Kidney epithelial cell (primary cell): ENCODE data around the gene KRTAP10-6. TPM values are rescaled to one million over a fixed set of nuclear protein-coding genes. Genes with fewer than 3 reads are reported as not detected.
"Not testable (repeated sequence)": the region's sequence is repeated elsewhere in the genome, so short reads cannot be mapped to it uniquely, and the experiment has no call there.

Source experiments
- DNase-seq: peaks from one replicate; pipeline ENCODE4 v3.0.0-alpha.2; 2010; ENCODE audit warnings: low read depth
- H3K27me3 ChIP-seq: 2 replicates; pipeline ENCODE4 v1.6.0; 2011; ENCODE audit warnings: low read length; ENCODE audit not compliant: control insufficient read depth, insufficient read depth
- H3K36me3 ChIP-seq: 2 replicates; pipeline ENCODE4 v1.5.1; 2011; ENCODE audit warnings: low read length; ENCODE audit not compliant: control insufficient read depth, insufficient read depth
- H3K4me3 ChIP-seq: 2 replicates; pipeline ENCODE4 v1.5.1; 2011; ENCODE audit warnings: low read depth, mild to moderate bottlenecking, control low read depth, low read length
- total RNA-seq: library from RNA; depleted of rRNA; stranded (reverse); fragments of >200 nt; gene quantifications from 2 replicates; pipeline ENCODE4 v1.2.3, GENCODE V29; 2015
- TF ChIP-seq, protein P1 (sequence below): IDR thresholded peaks from 2 replicates; pipeline ENCODE4 v1.5.1; 2011; ENCODE audit warnings: mild to moderate bottlenecking, moderate library complexity, low read length, control low read depth, inconsistent platforms; ENCODE audit not compliant: insufficient read depth, poor library complexity, severe bottlenecking

KRTAP10-6 gene
- total RNA-seq, 1 donor from 2014 or later, result not detected

DNA sequence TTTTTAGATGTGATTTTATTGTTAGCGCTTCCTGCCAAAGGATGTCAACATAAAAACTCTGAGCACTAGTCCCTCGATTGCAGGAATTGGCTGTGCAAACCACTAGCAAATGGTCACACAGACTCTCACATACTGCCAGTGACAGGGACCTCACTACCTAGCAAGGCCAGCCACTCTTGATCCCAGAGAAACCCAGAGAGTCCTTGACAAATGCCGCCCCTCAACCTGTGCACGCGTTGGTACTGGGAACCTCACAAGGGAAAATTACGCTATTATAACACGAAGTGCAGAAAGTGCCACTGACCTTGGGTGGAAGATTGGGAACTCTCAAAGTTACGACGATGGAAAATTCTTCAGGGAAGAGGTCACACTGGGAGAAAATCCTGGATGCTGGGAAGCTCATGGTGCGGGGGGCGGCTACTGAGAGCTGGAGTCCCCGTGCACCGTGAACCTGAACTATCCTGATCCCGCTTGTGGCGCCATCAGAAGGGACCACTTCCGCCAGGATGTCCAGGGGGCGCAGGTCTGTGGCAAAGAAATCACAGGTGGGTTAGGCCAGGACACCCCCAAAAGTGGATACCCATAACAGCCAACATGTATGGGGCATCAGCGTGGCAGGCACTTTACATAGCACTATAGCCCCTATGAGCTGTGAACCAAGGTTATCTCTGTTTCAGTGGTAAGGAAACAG is 24.7 kb downstream of the KRTAP10-6 start:
- TF ChIP-seq, protein P1, sequence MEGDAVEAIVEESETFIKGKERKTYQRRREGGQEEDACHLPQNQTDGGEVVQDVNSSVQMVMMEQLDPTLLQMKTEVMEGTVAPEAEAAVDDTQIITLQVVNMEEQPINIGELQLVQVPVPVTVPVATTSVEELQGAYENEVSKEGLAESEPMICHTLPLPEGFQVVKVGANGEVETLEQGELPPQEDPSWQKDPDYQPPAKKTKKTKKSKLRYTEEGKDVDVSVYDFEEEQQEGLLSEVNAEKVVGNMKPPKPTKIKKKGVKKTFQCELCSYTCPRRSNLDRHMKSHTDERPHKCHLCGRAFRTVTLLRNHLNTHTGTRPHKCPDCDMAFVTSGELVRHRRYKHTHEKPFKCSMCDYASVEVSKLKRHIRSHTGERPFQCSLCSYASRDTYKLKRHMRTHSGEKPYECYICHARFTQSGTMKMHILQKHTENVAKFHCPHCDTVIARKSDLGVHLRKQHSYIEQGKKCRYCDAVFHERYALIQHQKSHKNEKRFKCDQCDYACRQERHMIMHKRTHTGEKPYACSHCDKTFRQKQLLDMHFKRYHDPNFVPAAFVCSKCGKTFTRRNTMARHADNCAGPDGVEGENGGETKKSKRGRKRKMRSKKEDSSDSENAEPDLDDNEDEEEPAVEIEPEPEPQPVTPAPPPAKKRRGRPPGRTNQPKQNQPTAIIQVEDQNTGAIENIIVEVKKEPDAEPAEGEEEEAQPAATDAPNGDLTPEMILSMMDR, result no peak
- H3K36me3 ChIP-seq, result no peaks in the 10 kb centered on the region
- no peaks in the 10 kb centered on the region for H3K27me3 ChIP-seq
- no peak overlapping the region for H3K4me3 ChIP-seq
- no peak for DNase-seq

DNA sequence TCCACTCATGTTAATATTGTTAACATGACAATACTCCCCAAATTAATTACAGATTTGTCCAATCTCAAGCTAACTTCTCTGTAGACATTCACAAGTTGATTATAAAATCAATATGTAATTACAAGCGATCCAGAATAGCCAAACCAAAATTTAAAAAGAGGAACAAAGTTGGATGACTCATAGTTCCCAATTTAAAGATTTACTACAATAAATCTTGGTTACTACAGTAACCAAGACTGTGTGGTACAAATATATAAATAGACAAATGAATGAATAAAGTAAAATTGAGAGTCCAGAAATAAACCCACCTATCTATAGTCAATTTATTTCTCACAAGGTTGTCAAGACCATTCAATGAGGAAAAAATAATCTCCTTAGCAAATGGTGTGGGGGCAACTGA is 25.9 kb downstream of the KRTAP10-6 start:
- no peaks in the 10 kb centered on the region for H3K27me3 ChIP-seq
- TF ChIP-seq, protein P1, result no peak
- no peak overlapping the region for H3K4me3 ChIP-seq

DNA sequence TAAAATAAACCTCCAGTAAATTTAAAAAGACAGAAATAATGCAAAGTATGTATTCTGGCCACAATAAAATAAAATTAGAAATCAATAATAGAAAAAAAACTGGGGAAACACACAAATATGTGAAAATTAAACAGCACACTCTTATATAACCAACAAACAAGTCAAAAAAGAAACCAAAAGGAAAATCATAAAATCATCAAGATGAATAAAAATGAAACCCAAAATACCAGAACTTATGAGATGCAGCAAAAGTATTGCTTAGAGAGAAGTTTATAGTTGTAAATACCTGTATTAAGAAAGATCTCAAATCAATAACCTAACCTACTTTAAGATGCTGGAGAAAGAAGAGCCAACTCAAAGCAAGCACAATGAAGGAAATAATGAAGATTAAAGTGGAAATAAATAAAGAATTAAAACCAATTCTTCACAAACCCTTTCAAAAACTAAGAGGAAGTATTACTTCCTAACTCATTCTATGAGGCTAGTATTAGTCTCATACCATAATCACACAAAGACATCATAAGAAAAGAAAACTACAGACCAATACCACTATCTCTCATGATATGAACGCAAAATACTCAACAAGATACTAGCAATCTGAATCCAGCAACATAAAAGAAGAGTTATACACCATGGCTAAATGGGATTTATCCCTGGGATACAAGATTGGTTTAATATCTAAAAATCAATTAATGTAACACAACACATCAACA is 27.3 kb downstream of the KRTAP10-6 start:
- TF ChIP-seq, protein P1, result no peak
- Histone ChIP-seq H3K36me3 (no peaks in the 10 kb centered on the region), H3K4me3 (no peak overlapping the region), H3K27me3 (no peaks in the 10 kb centered on the region)
- no peak for DNase-seq

More for the DNA sequence above, 25.9 kb downstream of the KRTAP10-6 start:
- DNase-seq, result no peak
- H3K36me3 ChIP-seq, result no peaks in the 10 kb centered on the region

DNA sequence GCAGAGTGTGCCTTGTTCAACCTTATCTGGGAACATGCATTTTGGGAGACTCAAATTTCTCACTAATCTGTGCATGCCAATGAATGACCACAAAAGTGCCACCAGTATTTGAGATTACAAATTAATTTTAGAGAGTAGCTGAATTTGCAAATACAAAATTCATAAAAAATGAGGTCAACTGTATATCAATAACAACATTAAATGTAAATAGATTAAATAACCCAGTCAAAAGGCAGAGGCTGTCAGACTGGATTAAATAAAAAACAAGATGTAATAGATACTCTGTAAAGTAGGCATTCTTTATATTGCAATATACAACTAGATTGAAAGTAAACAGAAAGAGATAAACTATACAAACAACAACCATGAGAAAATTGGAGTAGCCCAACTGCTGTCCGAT is 28.2 kb downstream of the KRTAP10-6 start:
- H3K4me3 ChIP-seq, result no peak overlapping the region
- TF ChIP-seq, protein P1, result no peak
- DNase-seq, result no peak
- H3K36me3 ChIP-seq, result no peaks in the 10 kb centered on the region
- no peaks in the 10 kb centered on the region for H3K27me3 ChIP-seq

DNA sequence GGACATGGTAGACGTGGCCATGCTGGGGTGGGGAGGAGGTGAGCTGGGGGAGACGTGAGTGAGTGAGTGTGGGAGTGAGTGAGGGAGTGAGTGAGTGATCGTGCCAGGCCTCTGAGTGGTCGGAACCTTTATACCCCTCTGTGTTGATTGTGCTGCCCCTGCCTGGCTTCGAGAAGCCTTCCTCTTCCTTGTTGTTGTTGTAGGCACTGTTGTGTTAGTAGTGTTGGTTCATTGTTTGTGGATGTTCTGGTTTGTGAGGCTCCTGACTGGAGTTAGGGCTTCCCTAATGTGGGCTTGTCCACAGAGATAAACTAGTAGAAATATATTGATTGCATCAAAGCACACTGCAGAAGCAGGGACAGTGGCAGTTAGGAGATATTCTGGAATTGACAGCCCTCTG is 33.6 kb downstream of the KRTAP10-6 start, which contains the start of gene KRTAP10-3:
Gene KRTAP10-3, minus strand, starts transcription at position 101 of the 400 bp plus-strand sequence. Its CDS starts 80 bp downstream, at position 21.
- H3K4me3 ChIP-seq, result no peak within 1 kb of the TSS
- no peak for DNase-seq
- TF ChIP-seq, protein P1, result no peak
- no peaks in the 10 kb centered on the region for H3K36me3 ChIP-seq
- H3K27me3 ChIP-seq, result peaks cover 13% of the 10 kb centered on the region

DNA sequence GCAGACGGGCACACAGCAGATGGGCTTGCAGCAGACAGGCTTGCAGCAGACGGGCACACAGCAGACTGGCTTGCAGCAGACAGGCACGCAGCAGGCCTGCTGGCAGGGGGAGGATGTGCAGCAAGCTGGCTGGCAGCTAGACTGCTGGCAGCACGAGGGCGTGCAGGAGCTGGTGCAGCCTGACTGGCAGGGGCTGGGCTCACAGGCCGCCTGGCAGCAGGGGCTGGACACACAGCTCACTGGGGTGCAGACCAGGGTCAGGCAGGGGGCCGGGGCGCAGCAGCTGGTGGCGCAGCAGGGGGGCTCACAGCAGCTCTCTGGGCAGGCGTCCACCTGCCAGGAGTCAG is 34.0 kb downstream of the KRTAP10-6 start:
- not testable (repeated sequence) for H3K4me3 ChIP-seq, H3K36me3 ChIP-seq, DNase-seq
- H3K27me3 ChIP-seq, result peaks cover 13% of the 10 kb centered on the region
